ENCODE results near the gene TP53INP2. TPM values are rescaled to one million over a fixed set of nuclear protein-coding genes. Genes with fewer than 3 reads are reported as not detected.
A peak's percentile ranks its signal among the peaks of the same experiment; 100 is the strongest.

Gene TP53INP2
- total RNA-seq, 1 donor from 2014 or later, result 13.1 TPM

GRCh38 chr20:34754611-34755010, 50.5 kb downstream of the TP53INP2 start:
- Mint-ChIP-seq H3K9me3 (no peaks in the 10 kb centered on the region), H3K36me3 (peaks cover 49% of the 10 kb centered on the region), H3K27ac (peak overlapping the region; percentile 52), H3K27me3 (ENCODE audit: low read depth) (no peaks in the 10 kb centered on the region), H3K4me3 (no peak overlapping the region), H3K4me1 (no peaks in the 10 kb centered on the region)
- DNase-seq (ENCODE audit: low spot score in 2 of 2, unreplicated experiment in 2 of 2), result no peak
- TF ChIP-seq CTCF (IDR thresholded peaks at IDR 0.05; ENCODE audit: unreplicated experiment), result no peak

GRCh38 chr20:34755367-34755766, 51.2 kb downstream of the TP53INP2 start:
- DNase-seq (ENCODE audit: low spot score in 2 of 2, unreplicated experiment in 2 of 2), result no peak
- no peak for TF ChIP-seq CTCF (IDR thresholded peaks at IDR 0.05; ENCODE audit: unreplicated experiment)
- Mint-ChIP-seq H3K27me3 (ENCODE audit: low read depth) (no peaks in the 10 kb centered on the region), H3K27ac (no peak overlapping the region), H3K4me1 (no peaks in the 10 kb centered on the region), H3K36me3 (peaks cover 50% of the 10 kb centered on the region), H3K4me3 (no peak overlapping the region), H3K9me3 (no peaks in the 10 kb centered on the region)

DNA sequence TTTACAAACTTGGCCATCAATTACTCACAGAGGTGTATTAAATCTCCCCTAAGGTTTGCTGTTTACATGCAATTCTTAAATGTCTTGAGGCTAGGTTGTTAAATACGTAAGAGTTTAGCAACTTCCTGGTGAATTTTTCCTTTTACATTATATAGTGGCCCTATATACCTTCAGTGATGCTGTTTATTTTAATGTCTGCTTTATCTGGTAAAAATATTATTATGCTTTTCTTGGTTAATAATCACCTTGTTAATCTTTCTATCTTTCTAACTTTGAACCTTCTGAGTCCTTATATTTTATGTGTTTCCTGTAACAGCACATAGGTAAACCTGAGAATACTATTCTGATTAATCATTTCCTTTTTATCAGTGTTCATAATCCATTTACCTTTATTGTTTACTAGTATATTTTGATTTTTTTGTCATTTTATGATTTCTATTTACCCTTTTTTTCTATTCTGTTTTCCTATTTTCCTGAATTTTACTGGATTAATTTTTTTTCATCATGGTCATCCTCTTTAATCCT, 57.9 kb downstream of the TP53INP2 start:
- H3K27me3 Mint-ChIP-seq (ENCODE audit: low read depth), result no peaks in the 10 kb centered on the region
- peaks cover 53% of the 10 kb centered on the region for H3K36me3 Mint-ChIP-seq
- H3K9me3 Mint-ChIP-seq, result no peaks in the 10 kb centered on the region
- no peaks in the 10 kb centered on the region for H3K4me1 Mint-ChIP-seq
- DNase-seq (ENCODE audit: low spot score in 2 of 2, unreplicated experiment in 2 of 2), result no peak
- TF ChIP-seq CTCF (IDR thresholded peaks at IDR 0.05; ENCODE audit: unreplicated experiment), result no peak
- H3K4me3 Mint-ChIP-seq, result no peak overlapping the region
- H3K27ac Mint-ChIP-seq, result no peak overlapping the region

Other genes starting within 250 kb of the TP53INP2 start
- gene DYNLRB1, start 187.9 kb upstream of the TP53INP2 start, total RNA-seq, result 95.9 to 101 TPM (median 96.7 TPM) in 3 replicates
- 36.0 to 42.2 TPM (median 37.8 TPM) in 3 replicates for gene MAP1LC3A, start 145.6 kb upstream of the TP53INP2 start, total RNA-seq
- gene PIGU, start 27.3 kb upstream of the TP53INP2 start, total RNA-seq, result 31.7 to 34.1 TPM (median 32.6 TPM) in 3 replicates
- 42.5 to 46.7 TPM (median 42.6 TPM) in 3 replicates for gene NCOA6, start 121.3 kb downstream of the TP53INP2 start, total RNA-seq
- 33.7 to 38.4 TPM (median 35.9 TPM) in 3 replicates for gene GGT7, start 168.5 kb downstream of the TP53INP2 start, total RNA-seq
- 29.9 to 35.0 TPM (median 32.2 TPM) in 3 replicates for gene ACSS2, start 172.3 kb downstream of the TP53INP2 start, total RNA-seq